ENCODE data around the gene SLC29A2. TPM values are rescaled to one million over a fixed set of nuclear protein-coding genes. Genes with fewer than 3 reads are reported as not detected.

The SLC29A2 gene
- total RNA-seq, 1 experiment from 2014 or later: 40.4 TPM

- H3K36me3 Mint-ChIP-seq (ENCODE audit: insufficient read depth, unreplicated experiment): peaks cover 37% of the 10 kb centered on the region
- CTCF ChIA-PET: interaction anchor here (1.0 kb wide), 1 partner anchor 13 kb away, joined by 5 read pairs; no protein-coding TSS in a partner anchor
- peak overlapping the region; percentile 67 for H3K4me3 Mint-ChIP-seq (ENCODE audit: low read depth, unreplicated experiment)
- H3K4me1 Mint-ChIP-seq (ENCODE audit: low read depth, unreplicated experiment): peaks cover 12% of the 10 kb centered on the region
- no peaks in the 10 kb centered on the region for H3K9me3 Mint-ChIP-seq (ENCODE audit: low read depth, unreplicated experiment)
- no peak for DNase-seq
- intact Hi-C loops (cut with micrococcal nuclease; ENCODE audit: unreplicated experiment): no loop called here
- no peak for TF ChIP-seq CTCF (IDR thresholded peaks at IDR 0.05; ENCODE audit: unreplicated experiment)
- no peaks in the 10 kb centered on the region for H3K27me3 Mint-ChIP-seq (ENCODE audit: unreplicated experiment)
- BruUV-seq (replicated peaks): no TSS peak
- no peak overlapping the region for H3K27ac Mint-ChIP-seq (ENCODE audit: unreplicated experiment)
Observed at GRCh38 chr11:66373265-66373664, 1.7 kb upstream of the SLC29A2 start.

GRCh38 chr11:66369073-66369894 is 2.3 kb downstream of the SLC29A2 start:
- peaks cover 62% of the 10 kb centered on the region for H3K36me3 Mint-ChIP-seq (ENCODE audit: insufficient read depth, unreplicated experiment)
- intact Hi-C loops (cut with micrococcal nuclease; ENCODE audit: unreplicated experiment): no loop called here
- H3K27ac Mint-ChIP-seq (ENCODE audit: unreplicated experiment): peak overlapping the region; percentile 55
- TF ChIP-seq CTCF (IDR thresholded peaks at IDR 0.05; ENCODE audit: unreplicated experiment): no peak
- H3K27me3 Mint-ChIP-seq (ENCODE audit: unreplicated experiment): no peaks in the 10 kb centered on the region
- H3K4me1 Mint-ChIP-seq (ENCODE audit: low read depth, unreplicated experiment): peaks cover 12% of the 10 kb centered on the region
- no peak for DNase-seq
- no peaks in the 10 kb centered on the region for H3K9me3 Mint-ChIP-seq (ENCODE audit: low read depth, unreplicated experiment)
- peak overlapping the region; percentile 67 for H3K4me3 Mint-ChIP-seq (ENCODE audit: low read depth, unreplicated experiment)
- CTCF ChIA-PET: no interaction called here
- BruUV-seq (replicated peaks): no TSS peak

GRCh38 chr11:66368484-66368883 is 3.1 kb downstream of the SLC29A2 start:
- no peaks in the 10 kb centered on the region for H3K9me3 Mint-ChIP-seq (ENCODE audit: low read depth, unreplicated experiment)
- peaks cover 70% of the 10 kb centered on the region for H3K36me3 Mint-ChIP-seq (ENCODE audit: insufficient read depth, unreplicated experiment)
- H3K27ac Mint-ChIP-seq (ENCODE audit: unreplicated experiment): peak overlapping the region; percentile 35
- CTCF ChIA-PET: no interaction called here
- intact Hi-C loops (cut with micrococcal nuclease; ENCODE audit: unreplicated experiment): no loop called here
- no peak overlapping the region for H3K4me3 Mint-ChIP-seq (ENCODE audit: low read depth, unreplicated experiment)
- H3K27me3 Mint-ChIP-seq (ENCODE audit: unreplicated experiment): no peaks in the 10 kb centered on the region
- TF ChIP-seq CTCF (IDR thresholded peaks at IDR 0.05; ENCODE audit: unreplicated experiment): no peak
- no peak for DNase-seq
- H3K4me1 Mint-ChIP-seq (ENCODE audit: low read depth, unreplicated experiment): peaks cover 12% of the 10 kb centered on the region
- BruUV-seq (replicated peaks): no TSS peak

GRCh38 chr11:66367561-66368312 is 3.8 kb downstream of the SLC29A2 start:
- CTCF ChIA-PET: no interaction called here

More at GRCh38 chr11:66367561-66368312, 3.8 kb downstream of the SLC29A2 start:
- TF ChIP-seq CTCF (IDR thresholded peaks at IDR 0.05; ENCODE audit: unreplicated experiment): no peak
- Mint-ChIP-seq H3K36me3 (ENCODE audit: insufficient read depth, unreplicated experiment) (peaks cover 76% of the 10 kb centered on the region), H3K27me3 (ENCODE audit: unreplicated experiment) (no peaks in the 10 kb centered on the region), H3K4me3 (ENCODE audit: low read depth, unreplicated experiment) (no peak overlapping the region), H3K27ac (ENCODE audit: unreplicated experiment) (peak overlapping the region; percentile 35), H3K4me1 (ENCODE audit: low read depth, unreplicated experiment) (peaks cover 12% of the 10 kb centered on the region), H3K9me3 (ENCODE audit: low read depth, unreplicated experiment) (no peaks in the 10 kb centered on the region)
- intact Hi-C loops (cut with micrococcal nuclease; ENCODE audit: unreplicated experiment): no loop called here
- DNase-seq: no peak
- no TSS peak for BruUV-seq (replicated peaks)
